HepG2 (cell line): Measurements from ENCODE around the gene DENND4C. TPM values are rescaled to one million over a fixed set of nuclear protein-coding genes. Genes with fewer than 3 reads are reported as not detected.

Experiments
- CREM ChIP-seq, 2 experiments: sonication (generic) in 1 of 2; formaldehyde crosslinking in 1 of 2; IDR thresholded peaks; 2 replicates each; pipeline versions ENCODE4 v1.4.0 to v1.6.1; 2016 to 2020; ENCODE audit warnings: antibody characterized with exemption in 1 of 2, mild to moderate bottlenecking in 1 of 2, missing genetic modification reagents in 1 of 2
- GABPA ChIP-seq, 2 experiments: IDR thresholded peaks; 2 replicates each; pipeline ENCODE4 v1.6.1; 2011 to 2016; ENCODE audit warnings: low read depth in 2 of 2, low read length in 1 of 2, missing biosample characterization in 1 of 2, missing genetic modification characterization in 1 of 2
- GATAD2A ChIP-seq: IDR thresholded peaks from 2 replicates; pipeline ENCODE4 v1.6.1; 2016
- GFI1 ChIP-seq: sonication (generic); formaldehyde crosslinking; IDR thresholded peaks from 2 replicates; pipeline ENCODE4 v1.5.0; 2020; ENCODE audit warnings: missing genetic modification reagents, mild to moderate bottlenecking, borderline replicate concordance
- KDM2A ChIP-seq: sonication (generic); formaldehyde crosslinking; IDR thresholded peaks from 2 replicates; pipeline ENCODE4 v1.4.0; 2020; ENCODE audit warnings: low read depth, missing genetic modification reagents, borderline replicate concordance
- NFIC ChIP-seq: IDR thresholded peaks from 2 replicates; pipeline ENCODE4 v1.6.1; 2012; ENCODE audit warnings: mild to moderate bottlenecking, low read length, inconsistent platforms
- NFYC ChIP-seq: IDR thresholded peaks from 2 replicates; pipeline ENCODE4 v1.6.1; 2016; ENCODE audit warnings: missing genetic modification reagents, missing compliant biosample characterization
- PAXIP1 ChIP-seq: sonication (generic); formaldehyde crosslinking; conservative IDR thresholded peaks from 2 replicates; pipeline ENCODE4 v1.4.0; 2020; ENCODE audit warnings: mild to moderate bottlenecking, missing genetic modification reagents, moderate library complexity
- POGZ ChIP-seq: sonication (generic); formaldehyde crosslinking; IDR thresholded peaks from 2 replicates; pipeline ENCODE4 v1.4.0; 2020; ENCODE audit warnings: mild to moderate bottlenecking, missing genetic modification reagents
- RCOR2 ChIP-seq: IDR thresholded peaks from 2 replicates; pipeline ENCODE4 v1.6.1; 2016; ENCODE audit warnings: missing biosample characterization, missing genetic modification reagents
- SAP130 ChIP-seq: IDR thresholded peaks from 2 replicates; pipeline ENCODE4 v1.6.1; 2016; ENCODE audit warnings: low read depth
- STAT5B ChIP-seq: sonication (generic); formaldehyde crosslinking; IDR thresholded peaks from 2 replicates; pipeline ENCODE4 v1.4.0; 2020; ENCODE audit warnings: missing genetic modification reagents
- TARDBP ChIP-seq: sonication (generic); formaldehyde crosslinking; IDR thresholded peaks from 2 replicates; pipeline ENCODE4 v1.8.0; 2022; ENCODE audit warnings: mild to moderate bottlenecking, missing genetic modification reagents
- TEAD3 ChIP-seq: optimal IDR thresholded peaks from 2 replicates; pipeline ENCODE3; 2016; ENCODE audit warnings: borderline replicate concordance
- USF2 ChIP-seq, 2 experiments: sonication (generic) in 1 of 2; formaldehyde crosslinking in 1 of 2; IDR thresholded peaks; 2 replicates each; pipeline versions ENCODE4 v1.5.1 to v1.6.1; 2011 to 2020; ENCODE audit warnings: borderline replicate concordance in 1 of 2, low read depth in 1 of 2, low read length in 1 of 2, mild to moderate bottlenecking in 1 of 2, missing genetic modification reagents in 1 of 2, moderate library complexity in 1 of 2
- ZNF432 ChIP-seq: sonication (generic); formaldehyde crosslinking; IDR thresholded peaks from 2 replicates; pipeline ENCODE4 v1.5.0; 2020; ENCODE audit warnings: missing genetic modification reagents, mild to moderate bottlenecking, borderline replicate concordance
- ZNF614 ChIP-seq: IDR thresholded peaks from 2 replicates; pipeline ENCODE4 v1.6.1; 2018; ENCODE audit warnings: missing biosample characterization, missing genetic modification reagents, inconsistent platforms, borderline replicate concordance
- ZNF792 ChIP-seq: IDR thresholded peaks from 2 replicates; pipeline ENCODE4 v1.6.1; 2016
- polyA plus RNA-seq, 8 experiments: library from polyadenylated mRNA; depleted of rRNA in 3 of 8; stranded (reverse) in 7 of 8; unstranded in 1 of 8; fragments of >200 nt; fragmentation: Illumina TruSeq in 4 of 8; extraction: Trizol in 4 of 8; gene quantifications; 2 replicates each; pipeline versions ENCODE4 v1.2.1 to v1.2.3, GENCODE V29; 2011 to 2016; ENCODE audit warnings: low read depth in 4 of 8, missing spikeins in 1 of 8, mixed read lengths in 1 of 8; ENCODE audit not compliant: insufficient read depth in 1 of 8
- total RNA-seq, 5 experiments: library from RNA; depleted of rRNA; stranded (reverse); fragments of >200 nt; fragmentation: Illumina TruSeq; extraction: Trizol; gene quantifications; 2 replicates each; pipeline ENCODE4 v1.2.3, GENCODE V29; 2016; ENCODE audit warnings: low read depth in 1 of 5
- TF ChIP-seq, protein P1 (sequence below): sonication (generic); formaldehyde crosslinking; IDR thresholded peaks from 2 replicates; pipeline ENCODE4 v1.4.0; 2020; ENCODE audit warnings: mild to moderate bottlenecking, missing genetic modification reagents
- TF ChIP-seq, protein P2 (sequence below): sonication (generic); formaldehyde crosslinking; IDR thresholded peaks from 2 replicates; pipeline ENCODE4 v1.4.0; 2020; ENCODE audit warnings: missing genetic modification reagents

The DENND4C gene
- total and polyA plus RNA-seq, 2 of the 13 experiments (the other 11 are each of a cell fraction or from before 2014, with no cell fraction given): 19.1 to 27.2 TPM

- TF ChIP-seq, protein P1, sequence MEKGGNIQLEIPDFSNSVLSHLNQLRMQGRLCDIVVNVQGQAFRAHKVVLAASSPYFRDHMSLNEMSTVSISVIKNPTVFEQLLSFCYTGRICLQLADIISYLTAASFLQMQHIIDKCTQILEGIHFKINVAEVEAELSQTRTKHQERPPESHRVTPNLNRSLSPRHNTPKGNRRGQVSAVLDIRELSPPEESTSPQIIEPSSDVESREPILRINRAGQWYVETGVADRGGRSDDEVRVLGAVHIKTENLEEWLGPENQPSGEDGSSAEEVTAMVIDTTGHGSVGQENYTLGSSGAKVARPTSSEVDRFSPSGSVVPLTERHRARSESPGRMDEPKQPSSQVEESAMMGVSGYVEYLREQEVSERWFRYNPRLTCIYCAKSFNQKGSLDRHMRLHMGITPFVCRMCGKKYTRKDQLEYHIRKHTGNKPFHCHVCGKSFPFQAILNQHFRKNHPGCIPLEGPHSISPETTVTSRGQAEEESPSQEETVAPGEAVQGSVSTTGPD: 0 out of 2 replicates have a peak, but pooled peaks have one; percentile 54
- TF ChIP-seq ZNF432 (CRISPR knock-in tag) (no peak), STAT5B (no peak), KDM2A (CRISPR knock-in tag) (0 out of 2 replicates have a peak, but pooled peaks have one; percentile 32), GATAD2A (CRISPR knock-in tag) (peak; percentile 72), NFYC (CRISPR knock-in tag) (no peak), NFIC (no peak), PAXIP1 (CRISPR knock-in tag) (peak; percentile 34; the same call in 1 of the 2 replicates), TEAD3 (peak; percentile 33), GFI1 (CRISPR knock-in tag) (peak; percentile 76), TARDBP (0 out of 2 replicates have a peak, but pooled peaks have one; percentile 36), USF2 (IDR thresholded peaks at IDR 0.05; ENCODE audit: low read depth, low read length) (no peak), USF2 (CRISPR knock-in tag; IDR thresholded peaks at IDR 0.05; ENCODE audit: borderline replicate concordance) (peak; percentile 38; the same call in 1 of the 2 replicates), ZNF792 (CRISPR knock-in tag) (0 out of 2 replicates have a peak, but pooled peaks have one; percentile 20), SAP130 (CRISPR knock-in tag) (peak; percentile 74), ZNF614 (CRISPR knock-in tag) (0 out of 2 replicates have a peak, but pooled peaks have one; percentile 17), GABPA (IDR thresholded peaks at IDR 0.05; ENCODE audit: low read depth, low read length) (no peak), GABPA (CRISPR knock-in tag; IDR thresholded peaks at IDR 0.05; ENCODE audit: low read depth) (peak; percentile 64), POGZ (CRISPR knock-in tag) (0 out of 2 replicates have a peak, but pooled peaks have one; percentile 28), RCOR2 (no peak), CREM (IDR thresholded peaks at IDR 0.05) (no peak), CREM (CRISPR knock-in tag; IDR thresholded peaks at IDR 0.05) (no peak)
- TF ChIP-seq, protein P2, sequence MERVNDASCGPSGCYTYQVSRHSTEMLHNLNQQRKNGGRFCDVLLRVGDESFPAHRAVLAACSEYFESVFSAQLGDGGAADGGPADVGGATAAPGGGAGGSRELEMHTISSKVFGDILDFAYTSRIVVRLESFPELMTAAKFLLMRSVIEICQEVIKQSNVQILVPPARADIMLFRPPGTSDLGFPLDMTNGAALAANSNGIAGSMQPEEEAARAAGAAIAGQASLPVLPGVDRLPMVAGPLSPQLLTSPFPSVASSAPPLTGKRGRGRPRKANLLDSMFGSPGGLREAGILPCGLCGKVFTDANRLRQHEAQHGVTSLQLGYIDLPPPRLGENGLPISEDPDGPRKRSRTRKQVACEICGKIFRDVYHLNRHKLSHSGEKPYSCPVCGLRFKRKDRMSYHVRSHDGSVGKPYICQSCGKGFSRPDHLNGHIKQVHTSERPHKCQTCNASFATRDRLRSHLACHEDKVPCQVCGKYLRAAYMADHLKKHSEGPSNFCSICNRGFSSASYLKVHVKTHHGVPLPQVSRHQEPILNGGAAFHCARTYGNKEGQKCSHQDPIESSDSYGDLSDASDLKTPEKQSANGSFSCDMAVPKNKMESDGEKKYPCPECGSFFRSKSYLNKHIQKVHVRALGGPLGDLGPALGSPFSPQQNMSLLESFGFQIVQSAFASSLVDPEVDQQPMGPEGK (CRISPR knock-in tag): peak; percentile 46
Observed at GRCh38 chr9:19184144-19184917, 46.2 kb upstream of the DENND4C start (continued).
